Measurements from ENCODE around the gene ITGAD.

The ITGAD gene

DNA sequence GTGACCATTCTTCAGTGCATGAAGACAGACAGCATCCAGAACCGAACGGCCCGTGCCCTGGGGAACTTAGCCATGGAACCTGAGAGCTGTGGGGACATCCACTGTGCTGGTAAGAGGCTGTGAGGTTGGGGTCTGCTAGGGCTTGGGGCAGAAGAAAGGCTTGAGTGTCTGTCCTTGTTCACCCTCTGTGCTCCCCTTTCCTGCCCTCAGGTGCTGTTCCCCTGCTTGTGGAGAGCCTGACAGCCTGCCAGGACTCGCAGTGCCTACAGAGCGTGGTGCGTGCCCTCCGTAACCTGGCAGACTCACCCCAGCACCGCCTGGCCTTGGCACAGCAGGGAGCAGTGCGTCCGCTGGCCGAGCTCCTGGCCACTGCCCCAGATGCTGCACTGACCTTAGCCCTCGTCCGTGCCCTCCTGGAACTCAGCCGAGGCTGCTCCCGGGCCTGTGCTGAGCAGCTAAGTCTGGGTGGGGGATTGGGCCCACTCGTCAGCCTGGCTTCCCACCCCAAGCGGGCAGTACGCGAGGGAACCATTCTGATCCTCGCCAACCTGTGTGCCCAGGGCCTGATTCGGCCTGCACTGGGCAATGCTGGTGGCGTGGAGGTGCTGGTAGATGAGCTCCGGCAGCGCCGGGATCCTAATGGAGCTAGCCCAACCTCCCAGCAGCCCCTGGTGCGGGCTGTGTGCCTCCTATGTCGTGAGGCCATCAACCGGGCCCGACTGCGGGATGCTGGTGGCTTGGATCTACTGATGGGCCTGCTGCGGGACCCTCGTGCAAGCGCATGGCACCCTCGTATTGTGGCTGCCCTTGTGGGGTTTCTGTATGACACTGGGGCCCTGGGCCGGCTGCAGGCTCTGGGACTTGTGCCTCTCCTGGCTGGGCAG, 69.0 kb downstream of the ITGAD start:
- no peak for FAIRE-seq

DNA sequence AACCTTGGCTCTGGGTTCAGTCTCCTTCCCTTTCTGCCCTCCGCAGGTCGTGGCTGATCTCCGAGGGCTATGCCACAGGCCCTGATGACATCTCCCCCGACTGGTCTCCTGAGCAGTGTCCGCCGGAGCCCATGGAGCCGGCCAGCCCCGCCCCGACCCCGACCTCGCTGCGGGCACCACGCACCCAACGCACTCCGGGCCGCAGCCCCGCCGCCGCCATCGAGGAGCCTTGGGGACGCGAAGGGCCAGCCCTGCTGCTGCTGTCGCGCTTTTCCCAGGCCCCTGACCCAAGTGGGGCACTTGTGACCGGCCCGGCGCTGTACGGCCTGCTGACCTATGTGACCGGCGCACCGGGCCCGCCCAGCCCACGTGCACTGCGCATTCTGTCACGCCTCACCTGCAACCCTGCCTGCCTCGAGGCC, 71.2 kb downstream of the ITGAD start:
- FAIRE-seq, result no peak

DNA sequence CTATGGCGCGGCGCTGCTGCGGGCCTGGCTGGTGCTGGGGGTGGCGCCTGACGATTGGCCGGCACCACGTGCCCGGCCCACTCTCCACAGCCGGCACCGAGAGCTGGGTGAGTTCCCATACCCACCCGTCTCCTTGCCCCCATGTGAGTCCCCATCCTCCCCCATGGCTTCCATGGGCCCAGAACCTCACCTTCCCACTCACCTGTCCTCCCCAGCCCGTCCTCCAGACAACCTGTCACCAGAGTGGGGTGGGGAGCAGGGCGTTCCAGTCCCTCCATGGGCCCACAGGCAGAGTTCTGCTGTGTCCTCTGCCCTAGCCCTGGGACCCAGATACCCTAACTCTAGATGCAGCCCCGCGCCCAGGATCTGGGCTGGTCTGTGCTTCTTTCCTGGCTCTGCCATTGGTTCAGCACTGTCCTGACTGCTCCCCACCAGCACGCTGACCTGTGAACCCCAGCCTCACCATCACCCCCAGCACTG, 71.7 kb downstream of the ITGAD start:
- no peak for FAIRE-seq

DNA sequence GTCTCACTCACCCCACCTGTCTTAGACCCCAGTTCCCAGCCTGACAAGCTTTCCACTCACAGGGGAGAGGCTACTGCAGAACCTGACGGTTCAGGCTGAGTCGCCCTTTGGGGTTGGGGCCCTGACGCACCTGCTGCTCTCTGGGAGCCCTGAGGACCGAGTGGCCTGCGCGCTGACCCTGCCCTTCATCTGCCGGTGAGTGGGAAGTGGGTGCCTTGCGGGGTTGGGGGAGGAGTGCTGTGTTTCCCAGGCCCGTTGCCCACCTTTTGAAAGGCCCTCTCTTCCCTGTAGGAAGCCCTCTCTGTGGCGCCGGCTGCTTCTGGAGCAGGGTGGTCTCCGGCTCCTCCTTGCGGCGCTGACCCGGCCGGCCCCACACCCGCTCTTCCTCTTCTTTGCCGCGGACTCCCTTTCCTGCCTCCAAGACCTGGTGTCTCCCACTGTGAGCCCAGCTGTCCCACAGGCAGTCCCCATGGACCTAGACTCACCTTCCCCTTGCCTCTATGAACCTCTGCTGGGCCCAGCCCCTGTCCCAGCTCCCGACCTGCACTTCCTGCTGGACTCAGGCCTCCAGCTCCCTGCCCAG, 72.7 kb downstream of the ITGAD start:
- no peak for FAIRE-seq

DNA sequence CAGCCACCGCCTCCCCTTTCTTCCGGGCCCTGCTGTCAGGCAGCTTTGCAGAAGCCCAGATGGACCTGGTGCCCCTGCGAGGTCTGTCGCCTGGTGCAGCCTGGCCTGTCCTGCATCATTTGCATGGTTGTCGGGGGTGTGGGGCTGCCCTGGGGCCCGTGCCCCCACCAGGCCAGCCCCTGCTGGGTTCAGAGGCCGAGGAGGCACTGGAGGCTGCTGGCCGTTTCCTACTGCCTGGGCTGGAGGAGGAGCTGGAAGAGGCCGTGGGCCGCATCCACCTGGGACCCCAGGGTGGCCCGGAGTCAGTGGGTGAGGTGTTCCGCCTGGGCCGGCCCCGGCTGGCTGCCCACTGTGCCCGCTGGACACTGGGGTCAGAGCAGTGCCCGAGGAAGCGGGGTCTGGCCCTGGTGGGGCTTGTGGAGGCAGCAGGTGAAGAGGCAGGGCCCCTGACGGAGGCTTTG, 73.3 kb downstream of the ITGAD start:
- FAIRE-seq, result no peak

DNA sequence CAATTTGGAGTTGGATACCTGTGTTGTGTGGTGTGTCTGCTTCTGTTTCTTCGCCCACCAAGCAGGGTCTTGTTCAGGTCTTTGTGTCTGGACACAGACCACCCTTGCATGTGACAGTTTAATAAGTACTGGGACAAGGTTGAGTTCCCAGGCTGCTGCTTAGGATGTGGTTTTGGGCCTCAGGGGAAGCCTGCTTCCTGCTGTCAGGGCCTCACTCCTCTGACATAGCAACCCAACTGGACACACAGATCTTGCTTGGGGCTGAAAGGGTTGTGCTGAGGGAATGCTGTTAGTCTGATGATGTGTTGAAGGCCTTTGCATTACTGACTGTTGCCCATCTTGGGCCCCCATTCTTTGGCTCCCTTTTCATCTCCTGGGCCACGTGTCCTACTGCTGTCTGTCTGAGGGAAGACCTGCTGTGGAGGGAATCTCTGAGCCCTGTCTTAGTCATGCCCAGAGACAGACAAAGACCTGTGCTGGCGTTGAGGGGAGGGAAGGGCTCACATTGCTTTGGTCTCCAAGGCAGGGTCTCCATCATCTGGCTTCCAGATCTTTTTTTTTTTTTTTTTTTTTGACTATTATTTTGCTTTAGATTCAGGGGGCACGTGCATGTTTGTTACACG, 74.1 kb downstream of the ITGAD start:
- FAIRE-seq, result no peak

DNA sequence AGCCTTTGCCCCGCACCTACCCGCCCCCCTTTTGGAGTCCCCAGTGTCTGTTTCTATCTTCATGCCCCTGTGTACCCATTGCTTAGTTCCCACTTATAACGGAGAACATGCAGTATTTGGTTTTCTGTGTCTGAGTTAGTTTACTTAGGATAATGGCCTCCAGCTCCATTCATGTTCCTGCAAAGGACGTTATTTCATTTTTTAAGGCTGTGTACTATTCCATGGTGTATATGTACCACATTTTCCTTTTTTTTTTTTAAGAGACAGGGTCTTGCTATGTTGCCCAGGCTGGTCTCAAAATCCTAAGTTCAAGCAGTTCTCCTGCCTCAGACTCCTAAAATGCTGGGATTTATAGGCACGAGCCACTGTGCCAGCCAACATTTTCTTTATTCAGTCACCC, 74.7 kb downstream of the ITGAD start:
- FAIRE-seq, result no peak

DNA sequence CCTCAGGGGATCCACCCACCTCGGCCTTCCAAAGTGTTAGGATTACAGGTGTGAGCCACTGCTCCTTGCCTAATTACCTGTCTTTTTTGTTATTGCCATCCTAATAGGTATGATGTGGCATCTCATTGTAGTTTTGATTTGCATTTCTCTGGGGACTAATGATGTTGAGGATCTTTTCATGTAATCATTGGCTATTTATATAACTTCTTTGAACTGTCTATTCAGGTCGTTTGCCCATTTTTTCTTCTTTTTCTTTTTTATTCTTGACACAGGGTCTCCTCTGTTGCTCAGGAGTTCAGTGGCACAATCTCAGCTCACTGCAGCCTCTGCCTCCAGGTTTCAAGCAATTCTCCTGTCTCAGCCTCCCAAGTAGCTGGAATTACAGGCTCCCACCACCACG, 77.5 kb downstream of the ITGAD start:
- no peak for FAIRE-seq

DNA sequence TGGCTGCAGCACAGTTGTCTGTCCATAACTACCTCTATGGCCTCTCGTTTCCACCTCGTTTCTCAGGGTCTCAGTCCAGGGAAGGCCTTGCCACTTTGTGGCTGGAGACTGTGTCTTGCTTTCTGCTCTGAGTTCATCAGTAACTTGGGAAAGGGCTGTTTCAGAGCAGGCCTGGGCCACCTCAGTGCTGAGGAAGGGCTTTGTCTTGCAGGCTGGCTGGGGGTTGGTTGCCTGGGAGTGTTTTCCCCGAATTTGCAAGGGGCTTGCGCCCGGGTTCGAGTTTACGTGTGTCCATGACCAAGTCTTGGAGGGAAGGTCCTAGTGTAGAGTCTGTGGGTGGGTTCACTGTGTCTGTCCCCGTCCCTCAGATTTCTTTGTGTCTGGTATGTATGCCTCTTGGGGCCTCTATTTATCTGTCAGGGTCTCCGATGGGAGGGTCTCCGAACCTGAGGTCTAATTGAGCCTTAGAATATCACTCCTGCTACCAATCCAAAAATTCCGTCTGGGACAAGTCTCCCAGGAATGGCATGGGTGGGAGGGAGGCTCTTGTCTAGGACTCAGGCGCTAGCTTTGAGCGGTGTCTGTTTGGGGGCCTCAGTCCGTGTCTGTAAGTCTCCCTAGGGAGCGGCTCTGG, 78.2 kb downstream of the ITGAD start:
- no peak for FAIRE-seq

DNA sequence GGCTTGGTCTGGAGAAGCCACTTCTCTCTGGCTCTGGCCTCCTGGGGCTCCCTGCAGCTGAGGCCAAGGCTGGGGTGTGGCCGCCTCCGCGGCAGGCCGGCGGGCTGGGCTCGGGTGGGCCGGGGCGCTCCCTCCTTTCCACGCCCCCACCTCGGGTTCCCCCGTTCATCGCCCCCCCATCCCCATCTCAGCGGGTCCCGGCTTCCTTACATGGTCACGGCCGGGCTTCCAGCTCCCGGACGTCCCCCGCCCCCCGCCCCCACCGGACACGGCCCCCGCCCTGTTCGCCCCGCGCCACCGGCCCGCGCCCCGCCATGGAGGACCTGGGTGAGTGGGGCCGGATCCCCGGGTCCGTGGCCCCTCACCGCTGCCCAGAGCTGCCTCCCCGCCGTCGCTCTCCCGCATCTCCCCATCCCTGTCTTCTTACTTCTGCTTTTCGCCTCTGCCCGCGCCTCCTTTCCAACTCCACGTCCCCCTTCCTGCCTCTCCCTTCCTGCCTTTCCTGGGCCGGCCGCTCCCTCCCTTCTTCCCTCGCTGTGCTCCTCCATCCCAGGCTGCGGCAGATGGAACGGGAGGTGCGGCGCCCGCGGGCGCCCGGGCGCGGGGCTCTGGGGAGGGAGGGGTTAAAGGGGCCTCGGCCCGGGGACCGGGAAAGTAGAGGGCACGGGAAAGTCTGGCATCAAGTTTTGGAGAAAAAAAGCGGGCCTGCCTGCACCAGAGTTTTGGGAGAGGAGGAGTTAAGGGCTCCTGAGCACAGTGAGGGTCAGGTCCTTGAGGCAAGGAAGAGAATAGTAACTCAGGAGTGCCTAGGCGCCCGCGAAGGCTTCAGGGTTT, 79.0 kb downstream of the ITGAD start, which contains the start of gene TGFB1I1:
TGFB1I1 (plus strand) TSS at position 278 of the 834 bp plus-strand sequence; CDS start at position 315, 37 bp downstream.
- FAIRE-seq, result no peak

DNA sequence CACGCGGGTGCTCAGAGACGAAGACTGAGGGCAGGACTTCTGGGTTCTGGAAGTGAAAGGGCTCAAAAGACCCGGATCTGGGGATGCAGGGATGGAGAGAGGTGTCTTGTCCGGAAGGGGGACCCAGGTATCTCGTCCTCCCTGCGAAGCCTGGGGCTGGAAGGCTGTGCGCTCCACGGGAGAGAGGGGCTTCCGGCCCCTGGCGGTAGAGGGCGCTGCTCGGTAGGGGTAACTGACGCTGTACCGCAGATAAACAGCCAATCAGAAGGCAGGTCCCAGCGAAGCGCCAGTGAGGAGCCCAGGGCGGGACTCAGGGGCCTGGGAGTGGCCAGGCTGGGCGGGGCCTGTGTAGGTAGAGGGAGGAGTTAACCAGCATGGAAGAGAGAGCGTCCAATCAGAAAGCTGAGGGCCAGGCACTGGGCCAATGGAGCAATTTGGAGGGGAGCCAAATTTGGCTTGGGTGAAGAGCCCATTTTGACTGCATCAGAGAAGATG, 79.6 kb downstream of the ITGAD start:
- FAIRE-seq, result no peak

DNA sequence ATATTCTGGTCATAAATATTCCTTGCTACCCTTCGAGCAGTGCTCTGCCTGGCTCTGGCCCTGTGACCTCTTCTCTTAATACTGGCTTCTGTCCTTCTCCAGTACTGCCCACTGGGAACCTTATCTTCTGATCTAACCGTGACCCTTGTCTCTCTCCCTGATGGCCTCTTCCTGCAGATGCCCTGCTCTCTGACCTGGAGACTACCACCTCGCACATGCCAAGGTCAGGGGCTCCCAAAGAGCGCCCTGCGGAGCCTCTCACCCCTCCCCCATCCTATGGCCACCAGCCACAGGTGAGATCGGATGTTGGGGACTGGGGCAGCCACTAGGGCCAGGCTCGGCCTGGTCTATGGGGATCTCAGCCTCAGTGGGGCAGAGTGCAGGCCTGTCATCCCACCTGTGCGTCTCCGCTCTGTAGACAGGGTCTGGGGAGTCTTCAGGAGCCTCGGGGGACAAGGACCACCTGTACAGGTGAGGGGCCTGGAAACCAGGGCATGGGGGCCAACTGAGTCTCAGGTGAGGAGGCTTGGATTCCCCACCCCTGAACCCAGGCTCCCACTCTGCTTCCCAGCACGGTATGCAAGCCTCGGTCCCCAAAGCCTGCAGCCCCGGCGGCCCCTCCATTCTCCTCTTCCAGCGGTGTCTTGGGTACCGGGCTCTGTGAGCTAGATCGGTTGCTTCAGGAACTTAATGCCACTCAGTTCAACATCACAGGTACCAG, 80.3 kb downstream of the ITGAD start:
- FAIRE-seq, result no peak

DNA sequence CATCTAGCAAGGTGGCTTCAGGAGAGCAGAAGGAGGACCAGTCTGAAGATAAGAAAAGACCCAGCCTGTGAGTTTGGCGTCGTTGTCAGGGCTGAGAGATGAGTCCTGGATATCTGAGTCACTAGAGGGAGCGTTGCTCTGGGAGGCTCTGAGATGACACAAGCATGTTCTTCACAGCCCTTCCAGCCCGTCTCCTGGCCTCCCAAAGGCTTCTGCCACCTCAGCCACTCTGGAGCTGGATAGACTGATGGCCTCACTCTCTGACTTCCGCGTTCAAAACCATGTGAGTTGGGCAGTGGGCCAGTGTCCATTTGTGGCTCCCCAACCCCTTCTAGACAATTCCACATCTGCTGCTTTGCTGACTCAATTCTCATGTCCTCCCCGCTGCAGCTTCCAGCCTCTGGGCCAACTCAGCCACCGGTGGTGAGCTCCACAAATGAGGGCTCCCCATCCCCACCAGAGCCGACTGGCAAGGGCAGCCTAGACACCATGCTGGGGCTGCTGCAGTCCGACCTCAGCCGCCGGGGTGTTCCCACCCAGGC, 81.1 kb downstream of the ITGAD start:
- FAIRE-seq, result no peak

DNA sequence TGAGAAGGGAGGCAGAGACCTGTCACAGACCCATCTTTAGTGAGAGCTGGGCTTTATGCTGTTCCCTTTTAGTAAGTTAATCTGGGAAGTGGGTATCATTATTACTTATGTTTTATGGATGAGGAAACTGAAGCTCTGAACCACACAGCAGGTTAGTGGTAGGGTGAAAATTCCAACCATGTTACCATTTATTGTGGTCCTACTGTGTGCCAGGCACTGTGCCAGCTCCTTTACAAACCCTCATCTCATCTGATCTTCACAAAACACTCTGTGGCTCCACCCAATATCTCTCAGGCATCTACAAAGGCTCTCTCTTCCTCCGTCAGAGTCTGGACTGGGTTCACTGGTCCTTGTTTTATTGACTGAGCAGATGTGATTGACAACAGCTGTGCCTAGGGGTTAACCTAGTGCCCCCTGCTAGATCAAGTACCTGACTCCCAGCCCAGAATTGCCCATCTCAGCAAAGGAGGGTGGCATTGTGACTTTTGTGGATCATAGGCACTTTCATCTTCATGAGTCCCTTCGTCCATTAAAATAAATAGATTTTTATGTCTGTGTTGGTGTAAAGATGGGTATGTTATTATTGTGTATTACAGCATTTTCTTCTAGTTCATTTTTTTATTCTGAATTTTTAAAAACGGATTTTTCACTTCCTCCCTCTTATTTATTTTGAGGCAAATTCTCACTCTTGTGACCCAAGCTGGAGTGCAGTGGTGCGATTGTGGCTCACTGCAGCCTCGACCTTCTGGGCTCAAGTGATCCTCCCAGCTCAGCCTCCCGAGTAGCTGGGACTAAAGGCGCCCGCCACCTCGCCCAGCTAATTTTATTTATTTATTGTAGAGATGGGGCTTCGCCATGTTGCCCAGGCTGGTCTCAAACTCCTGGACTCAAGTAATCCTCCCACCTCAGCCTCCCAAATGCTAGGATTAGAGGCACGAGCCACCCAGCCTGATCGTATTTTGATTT, 81.9 kb downstream of the ITGAD start:
- FAIRE-seq, result no peak

DNA sequence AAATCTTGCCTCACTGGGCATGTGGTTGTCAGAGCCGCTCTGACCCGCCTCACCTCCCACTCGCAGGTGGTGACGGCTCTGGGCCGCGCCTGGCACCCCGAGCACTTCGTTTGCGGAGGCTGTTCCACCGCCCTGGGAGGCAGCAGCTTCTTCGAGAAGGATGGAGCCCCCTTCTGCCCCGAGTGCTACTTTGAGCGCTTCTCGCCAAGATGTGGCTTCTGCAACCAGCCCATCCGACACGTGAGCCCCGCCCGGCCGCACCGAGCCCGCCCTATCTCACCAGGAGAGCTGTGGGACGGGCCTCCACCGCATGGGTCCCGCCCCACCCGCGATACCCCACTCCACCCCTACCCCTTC, 82.8 kb downstream of the ITGAD start:
- no peak for FAIRE-seq

All from A204.1 (cell line).